HepG2 (cell line): ENCODE results near the gene ANKRD11. TPM values are rescaled to one million over a fixed set of nuclear protein-coding genes. Genes with fewer than 3 reads are reported as not detected.

Experiments used
- ARID3A ChIP-seq: IDR thresholded peaks from 2 replicates; pipeline ENCODE4 v1.6.1; 2012; ENCODE audit warnings: low read depth, low read length, improper control_type of control experiment
- DNMT1 ChIP-seq: sonication (generic); formaldehyde crosslinking; IDR thresholded peaks from 2 replicates; pipeline ENCODE4 v1.5.1; 2020; ENCODE audit warnings: mild to moderate bottlenecking, missing genetic modification reagents
- EED ChIP-seq: sonication (generic); formaldehyde crosslinking; IDR thresholded peaks from 2 replicates; pipeline ENCODE4 v1.5.0; 2020; ENCODE audit warnings: mild to moderate bottlenecking, missing genetic modification reagents
- GRHL1 ChIP-seq: sonication (generic); formaldehyde crosslinking; conservative IDR thresholded peaks from 2 replicates; pipeline ENCODE4 v1.8.0; 2022; ENCODE audit warnings: missing genetic modification reagents
- HNRNPH1 ChIP-seq: fragments of 200-400 bp; formaldehyde crosslinking; optimal IDR thresholded peaks from 2 replicates; pipeline ENCODE3; 2017; ENCODE audit warnings: mild to moderate bottlenecking, low read depth, low read length
- HNRNPUL1 ChIP-seq: fragments of 200-400 bp; formaldehyde crosslinking; IDR thresholded peaks from 2 replicates; pipeline ENCODE4 v1.6.1; 2017; ENCODE audit warnings: low read depth, mild to moderate bottlenecking, low read length, moderate library complexity
- MIER3 ChIP-seq: IDR thresholded peaks from 2 replicates; pipeline ENCODE4 v1.6.1; 2016; ENCODE audit warnings: missing compliant biosample characterization, borderline replicate concordance
- PRDM15 ChIP-seq: sonication (generic); formaldehyde crosslinking; IDR thresholded peaks from 2 replicates; pipeline ENCODE4 v1.4.0; 2020; ENCODE audit warnings: missing genetic modification reagents
- SIX1 ChIP-seq: sonication (generic); formaldehyde crosslinking; IDR thresholded peaks from 2 replicates; pipeline ENCODE4 v1.4.0; 2020; ENCODE audit warnings: missing genetic modification reagents, borderline replicate concordance
- SIX4 ChIP-seq: sonication (generic); formaldehyde crosslinking; IDR thresholded peaks from 2 replicates; pipeline ENCODE4 v1.4.0; 2020; ENCODE audit warnings: missing genetic modification reagents
- SOX13 ChIP-seq, 3 experiments: fragments of 450-650 bp in 1 of 3; sonication (generic) in 1 of 3; formaldehyde crosslinking in 1 of 3; IDR thresholded peaks in 2 of 3; conservative IDR thresholded peaks in 1 of 3; 2 replicates each; pipeline versions ENCODE4 v1.5.0 to v1.6.1; 2016 to 2020; ENCODE audit warnings: antibody characterized with exemption in 1 of 3, mild to moderate bottlenecking in 1 of 3, missing compliant biosample characterization in 1 of 3, missing genetic modification reagents in 1 of 3, moderate library complexity in 1 of 3
- SRSF9 ChIP-seq: fragments of 200-400 bp; formaldehyde crosslinking; IDR thresholded peaks from 2 replicates; pipeline ENCODE4 v1.6.1; 2018; ENCODE audit warnings: borderline replicate concordance, mild to moderate bottlenecking, low read depth, low read length; ENCODE audit not compliant: insufficient read depth, poor library complexity, severe bottlenecking
- SRY ChIP-seq: sonication (generic); formaldehyde crosslinking; IDR thresholded peaks from 2 replicates; pipeline ENCODE4 v1.8.0; 2022; ENCODE audit warnings: mild to moderate bottlenecking, missing genetic modification reagents
- UBTF ChIP-seq: sonication (generic); formaldehyde crosslinking; IDR thresholded peaks from 2 replicates; pipeline ENCODE4 v1.4.0; 2020; ENCODE audit warnings: mild to moderate bottlenecking, missing genetic modification reagents
- ZC3H4 ChIP-seq: sonication (generic); formaldehyde crosslinking; IDR thresholded peaks from 2 replicates; pipeline ENCODE4 v1.4.0; 2020; ENCODE audit warnings: missing genetic modification reagents, borderline replicate concordance
- ZNF260 ChIP-seq: sonication (generic); formaldehyde crosslinking; IDR thresholded peaks from 2 replicates; pipeline ENCODE4 v1.4.0; 2020; ENCODE audit warnings: missing genetic modification reagents, low read depth, mild to moderate bottlenecking, borderline replicate concordance
- ZNF446 ChIP-seq: sonication (generic); formaldehyde crosslinking; IDR thresholded peaks from 2 replicates; pipeline ENCODE4 v1.5.0; 2020; ENCODE audit warnings: mild to moderate bottlenecking, missing genetic modification reagents
- ZNF572 ChIP-seq: sonication (generic); formaldehyde crosslinking; IDR thresholded peaks from 2 replicates; pipeline ENCODE4 v1.5.1; 2020; ENCODE audit warnings: mild to moderate bottlenecking, missing genetic modification reagents
- polyA plus RNA-seq, 8 experiments: library from polyadenylated mRNA; depleted of rRNA in 3 of 8; stranded (reverse) in 7 of 8; unstranded in 1 of 8; fragments of >200 nt; fragmentation: Illumina TruSeq in 4 of 8; extraction: Trizol in 4 of 8; gene quantifications; 2 replicates each; pipeline versions ENCODE4 v1.2.1 to v1.2.3, GENCODE V29; 2011 to 2016; ENCODE audit warnings: low read depth in 4 of 8, missing spikeins in 1 of 8, mixed read lengths in 1 of 8; ENCODE audit not compliant: insufficient read depth in 1 of 8
- total RNA-seq, 5 experiments: library from RNA; depleted of rRNA; stranded (reverse); fragments of >200 nt; fragmentation: Illumina TruSeq; extraction: Trizol; gene quantifications; 2 replicates each; pipeline ENCODE4 v1.2.3, GENCODE V29; 2016; ENCODE audit warnings: low read depth in 1 of 5

ANKRD11 gene
- total and polyA plus RNA-seq, 2 of the 13 experiments (the other 11 are each of a cell fraction or from before 2014, with no cell fraction given), result 21.4 to 38.4 TPM

GRCh38 chr16:89507834-89508590, 17.7 kb upstream of the ANKRD11 start, which contains the start of gene SPG7 (continued):
- TF ChIP-seq PRDM15 (CRISPR knock-in tag) (0 out of 2 replicates have a peak, but pooled peaks have one; percentile 5), ZNF260 (CRISPR knock-in tag) (no peak), SOX13 (IDR thresholded peaks at IDR 0.05) (no peak), SOX13 (CRISPR knock-in tag; conservative IDR thresholded peaks at IDR 0.05 in 1 of 2, IDR thresholded peaks at IDR 0.05 in 1 of 2) (peak in 1 of 2 experiments; percentile 32; a peak in 2 of 4 replicates), MIER3 (no peak), UBTF (CRISPR knock-in tag) (peak; percentile 94), ZNF572 (no peak), SIX1 (CRISPR knock-in tag) (no peak; the same call in 1 of the 2 replicates), EED (CRISPR knock-in tag) (peak; percentile 48; the same call in 1 of the 2 replicates), ZC3H4 (CRISPR knock-in tag) (peak; percentile 65; the same call in 1 of the 2 replicates), GRHL1 (CRISPR knock-in tag) (no peak), SIX4 (CRISPR knock-in tag) (no peak), HNRNPH1 (no peak), ZNF446 (CRISPR knock-in tag) (peak; percentile 92; the same call in 1 of the 2 replicates), HNRNPUL1 (peak; percentile 52; the same call in 1 of the 2 replicates), ARID3A (no peak), SRSF9 (no peak), SRY (CRISPR knock-in tag) (peak; percentile 79), DNMT1 (peak; percentile 24; the same call in 1 of the 2 replicates)
